Trophoblast cell (in vitro differentiated cells and primary cell): ENCODE data around the gene MAPK12.

Experiments used
- DNase-seq, 2 donors: peaks; one replicate each; pipeline ENCODE4 v3.0.0-alpha.2; 2016
- H2AFZ ChIP-seq: 2 replicates; pipeline ENCODE4 v1.6.1; 2013; ENCODE audit warnings: low read length, moderate library complexity, mild to moderate bottlenecking; ENCODE audit not compliant: insufficient read depth, poor library complexity
- H2AK5ac ChIP-seq: 2 replicates; pipeline ENCODE4 v1.6.1; 2013; ENCODE audit warnings: mild to moderate bottlenecking, low read length
- H2BK120ac ChIP-seq: 2 replicates; pipeline ENCODE4 v1.6.1; 2013; ENCODE audit warnings: low read length, mild to moderate bottlenecking, moderate library complexity; ENCODE audit not compliant: insufficient read depth, poor library complexity
- H2BK12ac ChIP-seq: 2 replicates; pipeline ENCODE4 v1.6.1; 2013; ENCODE audit warnings: mild to moderate bottlenecking, low read length, moderate library complexity
- H2BK5ac ChIP-seq: 2 replicates; pipeline ENCODE4 v1.6.1; 2013; ENCODE audit warnings: low read length, low read depth, moderate library complexity, mild to moderate bottlenecking; ENCODE audit not compliant: poor library complexity
- H3K14ac ChIP-seq: 2 replicates; pipeline ENCODE4 v1.6.1; 2013; ENCODE audit warnings: mild to moderate bottlenecking, low read length
- H3K18ac ChIP-seq: 2 replicates; pipeline ENCODE4 v1.6.1; 2013; ENCODE audit warnings: mild to moderate bottlenecking, low read length
- H3K23ac ChIP-seq: 2 replicates; pipeline ENCODE4 v1.6.1; 2013; ENCODE audit warnings: low read length
- H3K27ac ChIP-seq: 2 replicates; pipeline ENCODE4 v1.5.1; 2013; ENCODE audit warnings: low read depth, mild to moderate bottlenecking, inconsistent platforms, low read length, moderate library complexity
- H3K27me3 ChIP-seq: 2 replicates; pipeline ENCODE4 v1.6.1; 2013; ENCODE audit warnings: inconsistent platforms, mild to moderate bottlenecking, low read length, moderate library complexity; ENCODE audit not compliant: insufficient read depth
- H3K36me3 ChIP-seq, 2 experiments: 1 replicate in 1 of 2; 2 replicates in 1 of 2; pipeline ENCODE4 v1.6.1; 2013; ENCODE audit warnings: low read length in 2 of 2, mild to moderate bottlenecking in 2 of 2, moderate library complexity in 1 of 2; ENCODE audit not compliant: insufficient read depth in 2 of 2, control insufficient read depth in 1 of 2
- H3K4ac ChIP-seq: 2 replicates; pipeline ENCODE4 v1.6.1; 2013; ENCODE audit warnings: low read depth, mild to moderate bottlenecking, low read length, moderate library complexity
- H3K4me1 ChIP-seq, 2 experiments: 1 replicate in 1 of 2; 2 replicates in 1 of 2; pipeline ENCODE4 v1.6.1; 2013; ENCODE audit warnings: low read length in 2 of 2, mild to moderate bottlenecking in 2 of 2, moderate library complexity in 1 of 2; ENCODE audit not compliant: insufficient read depth in 2 of 2, control insufficient read depth in 1 of 2
- H3K4me2 ChIP-seq: 2 replicates; pipeline ENCODE4 v1.6.1; 2013; ENCODE audit warnings: inconsistent platforms, mild to moderate bottlenecking, low read length, moderate library complexity
- H3K4me3 ChIP-seq: 2 replicates; pipeline ENCODE4 v1.5.1; 2013; ENCODE audit warnings: mild to moderate bottlenecking, low read depth, low read length, inconsistent platforms
- H3K79me1 ChIP-seq: one replicate; pipeline ENCODE4 v1.6.1; 2013; ENCODE audit warnings: low read length
- H3K79me2 ChIP-seq: 2 replicates; pipeline ENCODE4 v1.6.1; 2013; ENCODE audit warnings: low read length, mild to moderate bottlenecking; ENCODE audit not compliant: control insufficient read depth, insufficient read depth, poor library complexity
- H3K9ac ChIP-seq: 2 replicates; pipeline ENCODE4 v1.6.1; 2013; ENCODE audit warnings: mild to moderate bottlenecking, low read length
- H3K9me3 ChIP-seq: 2 replicates; pipeline ENCODE4 v1.6.1; 2013; ENCODE audit warnings: low read depth, mild to moderate bottlenecking, control low read depth, inconsistent platforms, low read length; ENCODE audit not compliant: insufficient read depth
- H4K12ac ChIP-seq: 2 replicates; pipeline ENCODE4 v1.6.1; 2013; ENCODE audit warnings: low read depth, mild to moderate bottlenecking, low read length, moderate library complexity
- H4K8ac ChIP-seq: 2 replicates; pipeline ENCODE4 v1.6.1; 2013; ENCODE audit warnings: low read depth, mild to moderate bottlenecking, low read length, moderate library complexity
- H4K91ac ChIP-seq: one replicate; pipeline ENCODE4 v1.6.1; 2013; ENCODE audit warnings: low read depth, mild to moderate bottlenecking, low read length, moderate library complexity
- WGBS: extraction: QIAGEN DNeasy Blood & Tissue Kit; methylation state at CpG from one replicate; pipeline ENCODE4 v1.1.7; 2013; ENCODE audit warnings: missing lambda C conversion rate; ENCODE audit not compliant: insufficient read length, insufficient coverage; ENCODE audit errors: extremely low coverage; 5-methylcytosine and 5-hydroxymethylcytosine counted together

The MAPK12 gene

GRCh38 chr22:50286701-50287318 lies 25.3 kb upstream of the MAPK12 start:
- H4K12ac ChIP-seq, result no peak overlapping the region
- no peak overlapping the region for H2BK5ac ChIP-seq
- H2BK12ac ChIP-seq, result no peak overlapping the region
- WGBS, result no CpG with 5 or more reads among the region's 40 CpGs
- DNase-seq, result no peak
- no peak overlapping the region for H3K14ac ChIP-seq
- H3K4ac ChIP-seq, result no peak overlapping the region
- peaks cover 79 to 83% of the 10 kb centered on the region in 2 experiments for H3K36me3 ChIP-seq
- no peak overlapping the region for H4K91ac ChIP-seq
- peaks cover 12 to 14% of the 10 kb centered on the region in 2 experiments for H3K4me1 ChIP-seq
- H3K27me3 ChIP-seq, result no peaks in the 10 kb centered on the region
- H3K9me3 ChIP-seq, result no peaks in the 10 kb centered on the region
- no peak overlapping the region for H3K4me2 ChIP-seq
- H2AFZ ChIP-seq, result no peak overlapping the region
- no peak overlapping the region for H4K8ac ChIP-seq
- no peak overlapping the region for H2AK5ac ChIP-seq
- H3K79me2 ChIP-seq, result peaks cover 10% of the 10 kb centered on the region
- no peak overlapping the region for H3K4me3 ChIP-seq
- H3K9ac ChIP-seq, result no peak overlapping the region
- H2BK120ac ChIP-seq, result no peak overlapping the region
- no peak overlapping the region for H3K23ac ChIP-seq
- no peak overlapping the region for H3K27ac ChIP-seq
- H3K79me1 ChIP-seq, result peaks cover 13% of the 10 kb centered on the region
- H3K18ac ChIP-seq, result no peak overlapping the region

DNA sequence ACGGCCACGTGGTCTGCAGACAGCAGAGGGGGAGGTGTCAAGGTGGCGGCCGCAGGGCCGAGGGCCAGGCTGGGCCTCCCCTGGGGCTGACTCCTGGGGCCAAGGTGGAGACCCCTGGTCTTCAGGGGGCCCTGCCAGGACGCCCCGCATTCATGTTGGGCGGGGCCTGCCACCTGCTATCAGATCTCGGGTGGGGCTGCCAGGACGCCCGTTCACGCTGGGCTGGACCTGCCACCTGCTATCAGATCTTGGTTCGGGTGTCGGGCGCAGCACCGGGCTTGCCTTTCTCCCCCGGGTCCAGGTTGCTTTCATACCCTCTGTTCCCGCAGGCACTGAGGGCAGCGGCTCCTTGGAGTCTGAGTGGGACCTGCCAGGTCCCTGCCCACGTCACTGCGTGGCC lies 24.8 kb upstream of the MAPK12 start:
- Histone ChIP-seq H3K36me3 (peaks cover 79 to 88% of the 10 kb centered on the region in 2 experiments), H3K4ac (no peak overlapping the region), H3K4me2 (no peak overlapping the region), H3K27me3 (no peaks in the 10 kb centered on the region), H3K14ac (no peak overlapping the region), H3K79me2 (peaks cover 10% of the 10 kb centered on the region), H3K27ac (no peak overlapping the region), H3K79me1 (peaks cover 15% of the 10 kb centered on the region), H3K23ac (no peak overlapping the region), H3K4me1 (peaks cover 12 to 15% of the 10 kb centered on the region in 2 experiments), H4K91ac (no peak overlapping the region), H3K18ac (no peak overlapping the region), H3K9me3 (no peaks in the 10 kb centered on the region), H3K4me3 (no peak overlapping the region), H4K8ac (no peak overlapping the region), H2AK5ac (no peak overlapping the region), H2BK12ac (no peak overlapping the region), H2BK5ac (no peak overlapping the region), H2AFZ (no peak overlapping the region), H2BK120ac (no peak overlapping the region), H3K9ac (no peak overlapping the region), H4K12ac (no peak overlapping the region)
- no peak for DNase-seq
- WGBS, result no CpG with 5 or more reads among the region's 21 CpGs

DNA sequence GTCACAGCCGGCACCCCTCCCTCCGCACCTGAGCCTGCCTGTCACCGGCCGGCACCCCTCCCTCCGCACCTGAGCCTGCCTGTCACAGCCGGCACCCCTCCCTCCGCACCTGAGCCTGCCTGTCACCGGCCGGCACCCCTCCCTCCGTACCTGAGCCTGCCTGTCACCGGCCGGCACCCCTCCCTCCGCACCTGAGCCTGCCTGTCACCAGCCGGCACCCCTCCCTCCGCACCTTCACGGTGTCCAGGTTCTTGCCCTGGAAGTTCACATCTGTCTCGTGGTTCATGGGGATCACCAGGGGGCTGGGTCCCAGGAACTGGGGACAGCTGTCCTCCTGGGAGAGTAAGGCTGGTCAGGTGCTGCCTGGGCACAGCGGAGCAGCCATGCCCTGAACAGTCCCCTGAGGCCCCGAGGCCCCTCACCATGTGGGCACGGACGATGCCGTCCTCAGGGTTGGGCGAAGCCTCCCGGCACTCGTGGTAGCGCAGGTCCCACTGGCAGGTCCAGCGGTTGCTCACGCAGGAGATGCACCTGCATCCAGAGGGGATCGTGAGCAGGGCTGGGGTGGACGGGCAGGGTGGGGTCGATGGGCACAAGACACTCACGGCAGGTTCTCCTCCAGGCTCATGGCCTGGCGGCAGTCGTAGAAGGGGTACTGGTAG lies 24.2 kb upstream of the MAPK12 start:
- Histone ChIP-seq H3K4me1 (peaks cover 12 to 15% of the 10 kb centered on the region in 2 experiments), H2BK5ac (no peak overlapping the region), H4K8ac (no peak overlapping the region), H3K4ac (no peak overlapping the region), H4K12ac (no peak overlapping the region), H2AFZ (no peak overlapping the region), H3K4me3 (no peak overlapping the region), H3K27me3 (no peaks in the 10 kb centered on the region), H3K18ac (no peak overlapping the region), H3K9ac (no peak overlapping the region), H2BK120ac (no peak overlapping the region), H2AK5ac (no peak overlapping the region), H3K79me2 (peaks cover 10% of the 10 kb centered on the region), H3K14ac (no peak overlapping the region), H3K23ac (no peak overlapping the region), H2BK12ac (no peak overlapping the region), H3K9me3 (no peaks in the 10 kb centered on the region), H3K27ac (no peak overlapping the region), H3K36me3 (peaks cover 79 to 89% of the 10 kb centered on the region in 2 experiments), H3K79me1 (peaks cover 15% of the 10 kb centered on the region), H3K4me2 (no peak overlapping the region), H4K91ac (no peak overlapping the region)
- WGBS, result no CpG with 5 or more reads among the region's 34 CpGs
- DNase-seq, result no peak

GRCh38 chr22:50284479-50284878 lies 23.0 kb upstream of the MAPK12 start:
- H2BK120ac ChIP-seq, result no peak overlapping the region
- no CpG with 5 or more reads among the region's 13 CpGs for WGBS
- H2BK12ac ChIP-seq, result no peak overlapping the region
- peaks cover 10% of the 10 kb centered on the region for H3K79me2 ChIP-seq
- no peak overlapping the region for H3K27ac ChIP-seq
- no peak overlapping the region for H3K23ac ChIP-seq
- H4K91ac ChIP-seq, result no peak overlapping the region
- H3K4ac ChIP-seq, result no peak overlapping the region
- H3K4me2 ChIP-seq, result no peak overlapping the region
- no peak overlapping the region for H3K9ac ChIP-seq
- no peak for DNase-seq
- no peak overlapping the region for H3K14ac ChIP-seq
- H3K4me1 ChIP-seq, result peaks cover 12 to 15% of the 10 kb centered on the region in 2 experiments
- no peak overlapping the region for H2AK5ac ChIP-seq
- peaks cover 15% of the 10 kb centered on the region for H3K79me1 ChIP-seq
- no peak overlapping the region for H3K18ac ChIP-seq
- H3K27me3 ChIP-seq, result no peaks in the 10 kb centered on the region
- no peak overlapping the region for H3K4me3 ChIP-seq
- H3K36me3 ChIP-seq, result peaks cover 80 to 89% of the 10 kb centered on the region in 2 experiments
- H4K12ac ChIP-seq, result no peak overlapping the region
- no peak overlapping the region for H2BK5ac ChIP-seq
- no peak overlapping the region for H4K8ac ChIP-seq
- no peak overlapping the region for H2AFZ ChIP-seq
- no peaks in the 10 kb centered on the region for H3K9me3 ChIP-seq
